GM19025 (cell line): ENCODE results near the gene POLR2I.
"Not testable (repeated sequence)": the region's sequence is repeated elsewhere in the genome, so short reads cannot be mapped to it uniquely, and the experiment has no call there.

Experiments
- ATAC-seq: cut with Tn5 transposase; IDR thresholded peaks from one replicate; pipeline ENCODE4 v1.9.1; 2021; ENCODE audit warnings: mild to moderate bottlenecking, low read depth, moderate library complexity; ENCODE audit not compliant: unreplicated experiment

The POLR2I gene

DNA sequence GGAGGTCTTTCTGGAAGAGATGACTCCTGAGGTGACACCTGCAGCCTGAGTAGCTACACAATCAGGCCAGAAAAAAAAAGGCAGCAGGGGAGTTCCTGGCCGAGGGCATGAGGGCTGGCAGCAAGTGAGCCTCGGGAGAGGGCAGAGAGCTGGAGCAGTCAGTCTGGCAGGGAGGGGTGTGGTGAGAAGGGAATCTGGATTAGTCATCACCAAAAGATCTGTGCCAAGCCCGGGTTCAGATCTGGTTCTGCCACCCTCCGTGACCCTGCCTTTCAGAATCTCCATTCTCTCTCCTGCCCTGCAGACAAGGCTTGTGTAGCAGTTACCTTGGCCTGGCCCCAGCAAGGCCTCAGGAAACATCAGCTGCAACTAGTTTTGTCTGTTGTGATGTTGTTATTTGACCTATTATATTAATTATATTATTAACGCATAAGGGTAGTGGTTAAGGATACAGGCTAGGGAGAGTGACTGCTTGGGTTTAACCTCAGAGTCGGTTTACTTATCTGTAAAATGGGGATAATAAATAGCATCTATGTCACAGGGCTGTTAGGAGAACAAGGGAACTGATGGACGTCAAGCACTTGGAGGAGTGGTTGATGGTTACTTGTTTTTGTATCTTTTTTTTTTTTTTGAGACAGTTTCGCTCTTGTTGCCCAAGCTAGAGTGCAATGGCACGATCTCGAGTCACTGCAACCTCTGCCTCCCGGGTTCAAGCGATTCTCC is 22.4 kb upstream of the POLR2I start:
- ATAC-seq = no peak

DNA sequence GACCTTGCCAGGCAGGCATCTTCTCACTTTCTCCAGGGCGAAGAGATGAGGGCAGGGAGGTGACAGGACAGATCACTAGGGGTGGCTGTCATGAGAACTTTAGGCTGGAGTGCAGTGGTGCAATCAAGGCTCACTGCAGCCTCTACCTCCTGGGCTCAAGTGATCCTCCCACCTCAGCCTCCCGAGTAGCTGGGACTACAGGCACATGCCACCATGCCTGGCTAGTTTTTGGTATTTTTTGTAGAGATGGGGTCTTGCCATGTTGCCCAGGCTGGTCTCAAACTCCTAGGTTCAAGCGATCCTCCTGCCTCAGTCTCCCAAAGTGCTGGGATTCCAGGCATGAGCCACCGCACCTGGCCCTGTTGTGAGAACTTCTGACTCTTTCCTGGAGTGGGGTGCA is 20.2 kb upstream of the POLR2I start:
- ATAC-seq = not testable (repeated sequence)

DNA sequence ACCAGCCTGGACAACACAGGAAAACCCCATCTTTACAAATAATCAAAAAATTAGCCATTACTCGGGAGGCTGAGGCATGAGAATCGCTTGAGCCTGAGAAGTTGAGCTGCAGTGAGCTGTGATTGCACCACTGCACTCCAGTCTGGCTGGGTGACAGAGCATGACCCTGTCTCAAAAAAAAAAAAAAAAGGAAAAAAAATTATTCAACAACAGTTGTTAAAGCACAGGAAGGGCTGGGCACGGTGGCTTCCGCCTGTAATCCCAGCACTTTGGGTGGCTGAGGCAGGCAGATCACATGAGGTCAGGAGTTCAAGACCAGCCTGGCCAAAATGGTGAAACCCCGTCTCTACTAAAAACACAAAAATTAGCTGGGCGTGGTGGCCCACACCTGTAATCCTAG is 16.5 kb upstream of the POLR2I start:
- ATAC-seq = not testable (repeated sequence)

DNA sequence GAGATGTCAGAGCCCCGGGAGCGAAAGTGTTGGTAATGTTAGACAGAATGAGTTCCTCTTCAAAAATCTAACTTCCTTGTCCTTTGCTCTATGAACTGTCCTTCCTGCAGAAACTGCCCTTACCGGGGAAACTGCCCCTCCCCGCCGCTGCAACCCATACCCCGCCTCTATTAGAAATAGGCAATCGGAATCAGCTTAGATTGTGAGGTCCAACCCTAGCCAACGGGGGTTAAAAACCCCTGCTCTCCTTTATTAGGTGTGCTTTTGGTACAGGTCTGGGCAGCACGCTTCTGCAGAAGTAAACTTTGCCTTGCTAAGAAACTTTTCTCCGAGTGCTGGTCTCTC is 13.7 kb upstream of the POLR2I start:
- no peak for ATAC-seq

DNA sequence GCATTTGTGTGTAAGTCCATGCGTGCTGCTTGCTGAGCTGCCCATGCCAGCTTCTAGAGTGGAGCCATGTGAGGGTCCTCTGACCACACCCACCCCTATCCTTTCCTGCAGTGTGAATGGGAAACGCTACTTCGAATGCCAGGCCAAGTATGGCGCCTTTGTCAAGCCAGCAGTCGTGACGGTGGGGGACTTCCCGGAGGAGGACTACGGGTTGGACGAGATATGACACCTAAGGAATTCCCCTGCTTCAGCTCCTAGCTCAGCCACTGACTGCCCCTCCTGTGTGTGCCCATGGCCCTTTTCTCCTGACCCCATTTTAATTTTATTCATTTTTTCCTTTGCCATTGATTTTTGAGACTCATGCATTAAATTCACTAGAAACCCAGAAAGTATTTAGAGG is 10.9 kb upstream of the POLR2I start:
- ATAC-seq = no peak

DNA sequence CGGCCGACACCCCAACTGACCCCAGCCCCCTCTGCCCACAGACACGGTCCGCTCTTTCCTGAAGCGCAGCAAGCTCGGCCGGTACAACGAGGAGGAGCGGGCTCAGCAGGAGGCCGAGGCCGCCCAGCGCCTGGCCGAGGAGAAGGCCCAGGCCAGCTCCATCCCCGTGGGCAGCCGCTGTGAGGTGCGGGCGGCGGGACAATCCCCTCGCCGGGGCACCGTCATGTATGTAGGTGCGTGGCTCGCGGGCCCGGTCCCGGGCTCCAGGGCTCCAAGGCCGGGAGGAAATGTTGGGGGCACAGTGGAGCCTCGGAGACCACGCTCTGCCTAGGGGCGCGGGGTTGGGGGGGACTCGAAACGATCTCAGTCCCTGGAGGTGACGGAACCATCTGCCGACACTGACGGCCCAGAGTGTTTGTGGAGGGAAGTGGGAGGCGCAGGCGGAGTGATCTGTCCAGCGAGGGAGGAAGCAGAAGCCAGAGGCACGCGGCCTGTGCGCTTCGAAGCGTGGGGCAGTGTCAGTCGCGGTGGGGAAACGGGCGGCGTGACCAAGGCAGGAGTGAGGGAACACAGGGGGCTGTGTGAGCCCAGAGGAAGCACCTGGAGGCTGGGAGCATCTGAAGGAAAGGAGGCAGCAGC is 6.9 kb upstream of the POLR2I start:
- no peak for ATAC-seq

DNA sequence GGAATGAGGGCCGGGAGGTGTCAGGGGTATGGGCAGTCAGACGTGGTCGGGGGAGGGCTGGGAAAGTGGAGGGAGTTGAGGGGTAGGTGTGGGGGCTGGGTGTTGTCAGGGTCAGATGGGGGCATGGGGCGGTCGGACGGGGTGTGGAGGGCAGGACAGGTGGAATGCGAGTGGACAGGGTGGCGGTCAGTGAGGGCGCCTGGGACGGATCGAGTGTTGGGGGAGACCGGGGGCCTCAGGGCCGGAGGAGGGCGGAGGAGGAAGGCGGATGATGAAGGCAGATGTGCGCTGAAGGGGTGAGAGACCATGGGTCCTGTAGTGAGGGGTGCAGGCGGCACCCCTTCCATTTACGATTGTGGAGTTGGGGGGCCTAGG is 6.3 kb upstream of the POLR2I start:
- ATAC-seq = no peak

DNA sequence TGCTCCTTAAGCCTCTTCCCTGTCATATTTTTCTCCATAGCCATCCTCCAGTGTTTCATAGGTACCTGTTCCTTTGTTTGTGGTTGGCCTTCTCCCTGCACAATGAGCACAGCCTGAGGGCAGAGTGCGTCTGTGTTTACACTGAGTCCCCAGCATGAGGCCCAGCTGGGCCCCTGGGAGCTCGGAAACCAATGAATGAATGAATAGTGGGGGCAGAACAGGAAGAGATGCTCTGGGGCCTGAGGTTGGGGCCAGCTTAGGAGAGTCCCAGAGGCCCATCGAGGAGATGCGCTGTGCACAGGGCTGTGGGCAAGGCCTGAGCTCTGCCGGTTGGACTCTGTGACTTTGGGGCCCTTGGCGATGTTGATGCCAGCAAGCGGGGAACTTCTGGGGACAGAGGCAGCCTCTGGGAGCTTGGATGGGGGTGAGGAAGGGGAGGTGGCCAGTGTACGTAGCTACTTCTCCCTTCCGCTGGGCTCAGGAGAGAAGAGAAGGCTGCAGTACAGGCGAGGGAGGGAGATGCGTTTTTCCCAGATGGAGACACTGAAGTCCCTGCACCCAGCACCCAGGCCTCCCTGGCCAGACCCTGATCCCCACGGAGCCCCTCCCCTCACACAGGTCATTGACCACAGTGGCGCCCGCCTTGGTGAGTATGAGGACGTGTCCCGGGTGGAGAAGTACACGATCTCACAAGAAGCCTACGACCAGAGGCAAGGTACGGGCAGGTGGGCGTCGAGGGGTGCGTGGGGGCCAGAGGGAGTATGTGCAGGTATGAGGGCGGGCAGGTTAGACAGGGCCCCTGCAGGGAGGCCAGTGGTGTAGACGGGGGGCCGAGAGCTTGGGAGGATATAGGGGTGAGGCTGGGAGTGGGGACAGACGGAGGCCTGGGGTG is 5.7 kb upstream of the POLR2I start:
- no peak for ATAC-seq

DNA sequence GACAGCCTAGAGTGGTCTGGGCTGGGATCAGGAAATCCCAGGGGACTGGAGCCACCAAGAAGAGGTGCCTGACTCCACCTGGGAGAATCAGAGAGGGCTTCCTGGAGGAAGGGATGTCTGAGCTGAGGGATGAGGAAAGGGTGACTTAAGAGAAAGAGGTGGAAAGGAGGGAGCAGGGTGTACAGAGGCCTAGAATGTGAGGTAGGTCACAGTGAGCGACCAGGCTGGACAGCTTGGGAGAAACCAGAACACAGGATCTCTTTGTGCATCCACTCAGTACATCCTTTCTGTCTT is 1.6 kb upstream of the POLR2I start:
- ATAC-seq = no peak

DNA sequence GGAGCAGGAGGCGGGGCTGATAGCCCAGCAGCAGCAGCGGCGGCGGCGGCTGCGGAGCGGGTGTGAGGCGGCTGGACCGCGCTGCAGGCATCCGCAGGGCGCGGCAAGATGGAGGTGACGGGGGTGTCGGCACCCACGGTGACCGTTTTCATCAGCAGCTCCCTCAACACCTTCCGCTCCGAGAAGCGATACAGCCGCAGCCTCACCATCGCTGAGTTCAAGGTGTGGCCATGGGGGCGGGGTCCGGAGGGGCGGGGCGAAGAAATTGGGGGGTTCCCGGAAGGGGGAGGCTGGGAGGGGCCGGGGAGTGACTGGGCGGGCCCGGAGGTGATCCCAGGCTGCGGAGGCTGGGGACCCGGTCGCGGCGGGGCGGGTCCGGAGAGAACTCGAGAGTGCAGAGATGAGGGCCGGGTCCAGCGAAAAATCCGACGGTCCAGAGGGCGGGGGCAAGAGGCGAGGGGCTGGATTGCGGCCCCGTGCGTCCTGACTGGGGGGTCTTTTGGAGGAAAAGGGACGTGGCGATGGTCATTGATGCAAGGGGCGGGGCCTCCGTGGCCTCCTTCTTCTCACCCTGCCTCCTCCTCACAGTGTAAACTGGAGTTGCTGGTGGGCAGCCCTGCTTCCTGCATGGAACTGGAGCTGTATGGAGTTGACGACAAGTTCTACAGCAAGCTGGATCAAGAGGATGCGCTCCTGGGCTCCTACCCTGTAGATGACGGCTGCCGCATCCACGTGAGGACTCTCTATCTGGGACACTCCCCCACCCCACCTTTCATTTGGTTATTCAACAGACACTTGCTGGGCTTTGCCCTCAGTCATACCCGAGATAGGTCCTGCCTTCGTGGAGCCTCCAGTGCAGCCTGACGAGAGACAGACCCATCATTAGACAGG is 1.0 kb upstream of the POLR2I start, which contains the start of gene TBCB:
Gene TBCB (plus strand): TSS at position 16 of the 891 bp plus-strand sequence. CDS start 93 bp downstream, at position 109.
- peak; percentile 28 for ATAC-seq

DNA sequence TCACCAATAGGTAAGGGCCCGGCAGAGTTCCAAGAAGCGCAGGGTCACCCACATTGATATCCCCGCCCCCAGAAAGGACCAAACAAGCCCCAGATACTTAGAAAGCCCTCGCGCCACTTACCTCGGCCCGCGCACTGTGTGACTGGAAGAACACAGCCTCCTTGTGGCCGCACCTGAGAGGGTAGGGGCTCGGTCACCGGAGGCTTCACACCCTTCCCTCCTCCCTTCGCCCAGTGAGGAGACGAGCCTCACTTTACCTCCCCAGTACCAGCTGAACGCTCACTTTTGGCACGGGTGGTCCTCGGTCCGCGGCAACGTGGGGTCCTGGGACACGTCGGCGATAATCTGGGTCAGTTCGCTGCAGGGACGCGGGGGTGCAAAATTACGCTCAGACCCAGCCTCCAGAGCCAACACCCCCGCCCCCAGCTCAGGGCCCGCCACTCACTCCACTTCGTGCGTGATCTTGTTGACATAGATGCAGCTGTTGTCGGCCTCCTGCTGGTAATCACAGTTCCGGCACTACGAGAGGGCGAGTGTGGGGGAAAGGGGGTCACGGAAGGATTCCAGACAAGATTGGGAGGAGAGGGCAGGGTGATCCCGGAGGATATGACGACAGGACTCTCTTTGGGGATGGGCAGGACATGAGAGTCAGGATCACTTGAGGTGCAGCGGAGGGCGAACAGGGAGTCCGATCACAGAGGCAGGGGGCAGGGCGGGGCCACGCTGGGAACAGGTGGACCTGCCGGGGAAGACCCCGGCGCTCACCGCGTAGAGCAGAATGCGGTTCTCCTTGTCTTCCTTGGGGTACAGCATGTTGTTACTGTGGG is 568 bp downstream of the POLR2I start:
- ATAC-seq = no peak

DNA sequence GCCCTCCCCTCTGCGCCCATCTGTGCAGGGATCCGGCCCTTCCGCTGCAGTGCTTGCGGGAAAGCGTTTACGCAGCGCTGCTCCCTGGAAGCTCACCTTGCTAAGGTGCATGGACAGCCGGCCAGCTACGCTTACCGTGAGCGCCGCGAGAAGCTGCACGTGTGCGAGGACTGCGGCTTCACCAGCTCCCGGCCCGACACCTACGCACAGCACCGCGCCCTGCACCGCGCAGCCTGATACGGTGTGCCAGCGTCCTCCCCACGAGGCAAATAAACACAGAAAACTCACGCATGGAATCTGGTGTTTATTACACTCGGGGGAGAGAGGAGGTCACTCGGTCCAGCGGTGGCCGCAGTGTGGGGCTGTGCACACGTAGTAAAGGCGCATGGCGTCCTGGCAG is 1.2 kb downstream of the POLR2I start:
- ATAC-seq = no peak

DNA sequence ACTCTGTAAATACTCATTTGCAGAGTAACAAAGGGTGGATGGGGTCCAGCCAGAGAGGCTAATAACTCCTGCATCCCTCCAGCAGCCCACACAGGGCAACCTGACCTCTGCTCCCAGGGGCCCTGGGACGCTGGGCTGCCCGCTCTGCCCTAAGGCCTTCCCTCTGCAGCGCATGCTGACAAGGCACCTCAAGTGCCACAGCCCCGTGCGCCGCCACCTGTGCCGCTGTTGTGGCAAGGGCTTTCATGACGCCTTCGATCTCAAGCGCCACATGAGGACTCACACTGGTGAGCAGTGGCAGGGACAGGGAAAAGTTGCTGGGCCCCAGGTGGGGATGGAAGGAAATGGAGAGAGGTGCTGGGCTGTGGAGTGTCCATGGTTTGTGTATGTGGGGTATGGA is 2.0 kb downstream of the POLR2I start:
- ATAC-seq = no peak

DNA sequence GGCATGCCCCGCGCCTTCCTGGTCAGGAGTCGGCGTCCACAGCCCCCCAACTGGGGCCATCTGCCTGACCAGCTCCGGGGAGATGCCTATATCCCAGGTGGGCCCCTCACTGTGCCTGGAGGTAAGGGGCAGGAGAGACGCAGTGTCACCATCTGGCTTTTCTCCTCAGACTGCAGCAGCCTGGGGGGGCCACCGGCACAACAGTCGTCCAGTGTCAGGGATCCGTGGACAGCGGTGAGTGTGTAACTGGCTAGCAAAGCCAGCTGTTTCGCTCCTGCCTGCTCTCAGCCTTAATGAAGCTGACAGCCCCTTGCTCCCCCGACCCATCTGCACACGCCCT is 3.5 kb downstream of the POLR2I start:
- no peak for ATAC-seq

DNA sequence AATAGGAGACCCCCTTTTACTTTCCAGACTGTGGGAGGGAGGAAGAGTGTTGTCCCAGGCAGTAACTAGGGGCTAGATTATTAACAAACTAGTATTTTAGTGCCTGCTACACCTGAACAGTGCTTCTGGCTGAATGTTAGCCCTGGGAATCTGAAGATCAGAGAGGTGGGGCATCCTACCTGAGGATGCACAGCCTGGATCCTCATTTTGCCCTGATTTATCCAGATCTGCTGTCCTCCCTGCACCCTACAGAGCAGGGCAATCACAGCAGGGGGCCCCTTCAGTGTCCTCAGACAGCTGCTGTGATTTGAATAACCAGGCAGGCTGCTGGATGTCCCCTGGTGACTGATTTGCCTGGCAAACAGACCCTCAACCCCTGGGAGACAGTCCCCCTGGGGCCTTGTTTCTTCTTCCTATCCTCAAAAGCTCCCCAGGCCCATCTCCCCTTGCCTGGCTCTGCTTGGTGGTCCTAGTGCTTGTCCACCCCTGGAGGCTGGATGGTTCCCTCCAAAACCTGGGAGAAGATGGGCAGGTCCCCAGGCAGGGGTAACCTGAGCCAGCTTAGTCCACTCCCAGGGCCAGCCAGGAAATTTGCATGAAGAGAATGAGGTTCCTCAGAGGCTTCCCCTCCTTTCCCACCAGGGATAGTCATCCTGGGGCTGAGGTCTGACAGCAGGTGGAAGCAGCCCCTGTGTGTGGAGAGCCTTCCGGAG is 4.0 kb downstream of the POLR2I start, which contains the start of gene OVOL3:
Gene OVOL3 (plus strand): TSS at position 657 of the 713 bp plus-strand sequence. CDS start 60 bp downstream, outside the sequence.
- ATAC-seq = no peak

DNA sequence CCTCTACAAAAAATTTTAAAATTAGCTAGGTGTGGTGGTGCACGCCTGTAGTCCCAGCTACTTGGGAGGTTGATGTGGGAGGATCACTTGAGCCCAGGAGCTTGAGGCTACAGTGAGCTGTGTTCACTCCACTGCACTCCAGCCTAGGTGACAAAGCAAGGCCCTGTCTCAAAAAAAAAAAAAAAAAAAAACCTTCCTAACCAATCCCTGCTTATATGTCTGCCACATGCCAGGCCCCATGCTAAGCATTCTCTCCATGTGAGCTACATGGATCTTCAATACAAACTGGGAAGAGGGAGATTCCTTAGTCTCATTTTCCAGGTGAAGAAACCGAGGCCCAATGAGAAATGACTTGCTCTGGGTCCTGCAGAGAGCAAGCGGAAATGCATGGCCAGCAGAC is 6.0 kb downstream of the POLR2I start:
- ATAC-seq = no peak

DNA sequence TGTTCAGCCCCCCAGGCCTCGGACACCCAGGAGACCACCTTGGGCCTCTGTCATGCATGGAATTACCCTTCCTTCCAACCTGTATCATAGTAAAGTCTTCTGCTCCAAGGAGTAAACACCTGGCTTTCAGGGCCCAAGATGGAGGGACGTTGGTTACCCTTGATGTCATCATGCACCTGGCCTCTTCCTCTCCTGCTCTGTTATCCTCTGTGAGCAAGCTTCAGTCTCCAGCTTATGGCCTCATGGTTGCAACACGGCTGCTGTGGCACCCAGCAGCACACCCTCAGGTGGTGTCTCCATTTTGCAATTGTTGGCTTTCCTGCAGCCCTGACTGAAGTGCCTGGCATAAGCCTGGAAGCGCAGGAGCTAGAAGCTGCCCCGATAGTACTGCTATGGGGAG is 7.7 kb downstream of the POLR2I start:
- ATAC-seq = no peak

DNA sequence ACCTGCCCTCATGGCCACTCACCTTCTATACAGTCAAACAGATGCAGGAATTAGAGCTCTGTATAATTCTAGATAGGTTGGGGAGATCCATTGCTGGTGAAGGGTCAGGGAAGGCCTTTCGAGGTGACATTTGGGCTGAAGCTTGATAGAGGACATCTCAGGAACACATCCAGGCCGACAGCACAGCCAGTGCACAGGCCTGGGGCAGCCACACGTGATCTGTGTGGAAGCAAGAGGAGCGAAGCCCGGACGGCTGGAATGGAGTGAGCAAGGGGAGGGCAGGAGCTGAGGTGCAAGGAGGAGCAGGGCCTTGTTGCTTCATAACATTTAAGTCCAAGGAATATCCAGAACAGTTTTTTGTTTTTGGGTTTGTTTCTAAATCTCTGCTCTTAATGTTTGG is 8.2 kb downstream of the POLR2I start:
- ATAC-seq = no peak

DNA sequence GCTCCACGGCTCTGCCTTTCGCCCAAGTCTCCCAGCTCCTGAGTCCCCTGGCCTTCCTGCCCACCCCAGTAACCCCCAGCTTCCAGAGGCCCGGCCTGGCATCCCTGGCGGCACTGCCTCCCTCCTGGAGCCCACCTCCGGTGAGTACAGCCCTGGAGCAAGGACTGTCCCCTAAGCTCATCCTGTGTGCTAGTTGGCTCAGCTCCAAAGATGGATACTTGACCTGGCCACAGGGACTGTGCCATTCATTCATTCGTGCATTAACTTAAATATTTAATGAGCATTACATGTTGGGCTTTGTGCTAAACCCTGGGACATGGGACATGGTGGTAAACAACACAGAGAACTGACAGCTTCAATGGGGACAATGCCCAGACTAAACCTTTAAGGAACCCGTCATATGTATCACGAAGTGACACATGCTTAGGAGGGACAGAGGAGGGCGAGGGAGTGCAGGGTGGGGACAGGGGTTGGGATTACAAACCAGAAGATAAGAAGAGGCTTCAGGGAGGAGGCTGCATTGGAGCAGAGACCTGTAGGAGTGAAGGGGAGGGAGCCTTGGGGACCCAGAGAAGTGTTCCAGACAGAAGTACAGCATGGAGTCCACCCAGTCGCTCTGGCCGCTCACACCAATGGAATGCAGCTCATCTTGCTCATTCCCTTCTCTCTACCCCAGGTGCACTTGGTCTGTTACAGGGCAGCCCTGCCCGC is 10.7 kb downstream of the POLR2I start:
- ATAC-seq = no peak
